GM23338 (cell line): ENCODE results near the gene IQGAP2. TPM values are rescaled to one million over a fixed set of nuclear protein-coding genes. Genes with fewer than 3 reads are reported as not detected.
A peak's percentile ranks its signal among the peaks of the same experiment; 100 is the strongest.

Source experiments
- ATAC-seq: fragments of 200-7000 bp; cut with Tn5 transposase; 3 replicates; pipeline ENCODE4 v1.9.1; 2020
- DNase-seq: peaks from one replicate; pipeline ENCODE4 v3.0.0-alpha.2; 2015; ENCODE audit warnings: low spot score
- H2AFZ ChIP-seq: fragments of 200-600 bp; sonication (generic); 2 replicates; pipeline ENCODE4 v1.8.0; 2016; ENCODE audit warnings: antibody characterized with exemption, mild to moderate bottlenecking, moderate library complexity
- H3F3A ChIP-seq: fragments of 200-600 bp; sonication (generic); replicated peaks from 2 replicates; pipeline ENCODE4 v1.8.0; 2017; ENCODE audit warnings: antibody characterized with exemption, mixed run types, low read depth
- H3K27ac ChIP-seq: fragments of 200-600 bp; sonication (generic); 2 replicates; pipeline ENCODE4 v1.6.1; 2016; ENCODE audit warnings: low read depth
- H3K27me3 ChIP-seq: fragments of 200-600 bp; sonication (generic); 2 replicates; pipeline ENCODE4 v1.8.0; 2016; ENCODE audit warnings: mild to moderate bottlenecking, mixed run types, moderate library complexity; ENCODE audit not compliant: insufficient read depth
- H3K36me3 ChIP-seq: fragments of 200-600 bp; sonication (generic); 2 replicates; pipeline ENCODE4 v1.8.0; 2016; ENCODE audit warnings: mild to moderate bottlenecking; ENCODE audit not compliant: insufficient read depth
- H3K4me1 ChIP-seq: fragments of 200-600 bp; sonication (generic); 2 replicates; pipeline ENCODE4 v1.8.0; 2016; ENCODE audit warnings: mild to moderate bottlenecking, moderate library complexity; ENCODE audit not compliant: insufficient read depth
- H3K4me2 ChIP-seq: fragments of 200-600 bp; sonication (generic); 2 replicates; pipeline ENCODE4 v1.7.1; 2017; ENCODE audit warnings: mixed run types
- H3K4me3 ChIP-seq: fragments of 200-600 bp; sonication (generic); 2 replicates; pipeline ENCODE4 v1.6.1; 2016; ENCODE audit warnings: mixed run types
- H3K79me2 ChIP-seq: fragments of 200-600 bp; sonication (generic); replicated peaks from 2 replicates; pipeline ENCODE4 v1.8.0; 2017; ENCODE audit warnings: mild to moderate bottlenecking; ENCODE audit not compliant: insufficient read depth
- H3K9me2 ChIP-seq: fragments of 200-600 bp; sonication (generic); 2 replicates; pipeline ENCODE4 v1.8.0; 2017; ENCODE audit not compliant: insufficient read depth
- H4K20me1 ChIP-seq: fragments of 200-600 bp; sonication (generic); replicated peaks from 2 replicates; pipeline ENCODE4 v1.8.0; 2017; ENCODE audit warnings: mild to moderate bottlenecking; ENCODE audit not compliant: insufficient read depth
- H3K27ac Mint-ChIP-seq: 2 replicates; pipeline ENCODE4 v1.8.0; 2020; ENCODE audit warnings: inconsistent platforms, mild to moderate bottlenecking, moderate library complexity, mixed read lengths
- H3K27me3 Mint-ChIP-seq: 3 replicates; pipeline ENCODE4 v1.8.0; 2022; ENCODE audit warnings: low read depth, mild to moderate bottlenecking, moderate library complexity, mixed read lengths, inconsistent platforms; ENCODE audit not compliant: insufficient read depth, poor library complexity
- H3K36me3 Mint-ChIP-seq: 3 replicates; pipeline ENCODE4 v1.8.0; 2021; ENCODE audit warnings: low read depth, mild to moderate bottlenecking, inconsistent platforms, moderate library complexity, mixed read lengths
- H3K4me1 Mint-ChIP-seq: 3 replicates; pipeline ENCODE4 v1.8.0; 2020; ENCODE audit warnings: mild to moderate bottlenecking, inconsistent platforms, mixed read lengths
- H3K4me3 Mint-ChIP-seq: 3 replicates; pipeline ENCODE4 v1.8.0; 2021; ENCODE audit warnings: moderate library complexity, mild to moderate bottlenecking, inconsistent platforms, mixed read lengths
- H3K9me3 Mint-ChIP-seq: 3 replicates; pipeline ENCODE4 v1.8.0; 2020; ENCODE audit warnings: moderate library complexity, mild to moderate bottlenecking, inconsistent platforms, mixed read lengths
- CREB1 ChIP-seq: fragments of 250-450 bp; sonication (Bioruptor Pico); IDR thresholded peaks from 2 replicates; pipeline ENCODE4 v1.5.0; 2020; ENCODE audit warnings: low read depth, mild to moderate bottlenecking, moderate library complexity
- EZH2 ChIP-seq: fragments of 200-600 bp; sonication (generic); IDR thresholded peaks from one replicate; pipeline ENCODE4 v1.8.0; 2017; ENCODE audit warnings: antibody characterized with exemption, mild to moderate bottlenecking, low read depth; ENCODE audit not compliant: unreplicated experiment
- EZH2phosphoT487 ChIP-seq: fragments of 200-600 bp; sonication (generic); IDR thresholded peaks from one replicate; pipeline ENCODE4 v1.8.1; 2018; ENCODE audit warnings: antibody characterized with exemption; ENCODE audit not compliant: unreplicated experiment
- JUNB ChIP-seq: IDR thresholded peaks from one replicate; pipeline ENCODE4 v1.6.1; 2016; ENCODE audit warnings: antibody characterized with exemption; ENCODE audit not compliant: unreplicated experiment
- NANOG ChIP-seq: IDR thresholded peaks from 2 replicates; pipeline ENCODE4 v1.6.1; 2016; ENCODE audit warnings: antibody characterized with exemption, borderline replicate concordance
- POLR2AphosphoS5 ChIP-seq: IDR thresholded peaks from 2 replicates; pipeline ENCODE4 v1.6.1; 2016; ENCODE audit warnings: antibody characterized with exemption, low read depth
- STAT1 ChIP-seq: IDR thresholded peaks from one replicate; pipeline ENCODE4 v1.6.1; 2016; ENCODE audit warnings: antibody characterized with exemption; ENCODE audit not compliant: unreplicated experiment
- ZNF114 ChIP-seq: fragments of 250-450 bp; sonication (Bioruptor Pico); IDR thresholded peaks from 2 replicates; pipeline ENCODE4 v1.5.0; 2020; ENCODE audit warnings: mild to moderate bottlenecking, moderate library complexity
- ZNF331 ChIP-seq: fragments of 250-450 bp; sonication (Bioruptor Pico); IDR thresholded peaks from 2 replicates; pipeline ENCODE4 v1.5.0; 2020; ENCODE audit warnings: low read depth, mild to moderate bottlenecking, moderate library complexity
- polyA plus RNA-seq: library from polyadenylated mRNA; unstranded; fragments of >200 nt; fragmentation: Nextera tagmentation; extraction: Ambion mirVana; gene quantifications from 2 replicates; pipeline ENCODE4 v1.2.1, GENCODE V29; 2016
- total RNA-seq: library from RNA; depleted of rRNA; stranded (reverse); fragments of >200 nt; shearing (Covaris generic); gene quantifications from 2 replicates; pipeline ENCODE4 v1.2.3, GENCODE V29; 2014
- TF ChIP-seq, protein P1 (sequence below): IDR thresholded peaks from one replicate; pipeline ENCODE4 v1.6.1; 2018; ENCODE audit warnings: antibody characterized with exemption; ENCODE audit not compliant: unreplicated experiment
- TF ChIP-seq, protein P2 (sequence below): fragments of 250-450 bp; sonication (Bioruptor Pico); IDR thresholded peaks from 2 replicates; pipeline ENCODE4 v1.5.0; 2020; ENCODE audit warnings: mild to moderate bottlenecking, moderate library complexity
- TF ChIP-seq, protein P3 (sequence below), 2 experiments: fragments of 200-600 bp in 1 of 2; sonication (generic) in 1 of 2; conservative IDR thresholded peaks; 2 replicates each; pipeline versions ENCODE4 v1.5.1 to v1.6.1; 2016 to 2017; ENCODE audit warnings: antibody characterized with exemption in 2 of 2, low read depth in 2 of 2, mild to moderate bottlenecking in 2 of 2, moderate library complexity in 1 of 2

The IQGAP2 gene
- total and polyA plus RNA-seq, 2 experiments from 2014 or later: 60.0 to 86.5 TPM

DNA sequence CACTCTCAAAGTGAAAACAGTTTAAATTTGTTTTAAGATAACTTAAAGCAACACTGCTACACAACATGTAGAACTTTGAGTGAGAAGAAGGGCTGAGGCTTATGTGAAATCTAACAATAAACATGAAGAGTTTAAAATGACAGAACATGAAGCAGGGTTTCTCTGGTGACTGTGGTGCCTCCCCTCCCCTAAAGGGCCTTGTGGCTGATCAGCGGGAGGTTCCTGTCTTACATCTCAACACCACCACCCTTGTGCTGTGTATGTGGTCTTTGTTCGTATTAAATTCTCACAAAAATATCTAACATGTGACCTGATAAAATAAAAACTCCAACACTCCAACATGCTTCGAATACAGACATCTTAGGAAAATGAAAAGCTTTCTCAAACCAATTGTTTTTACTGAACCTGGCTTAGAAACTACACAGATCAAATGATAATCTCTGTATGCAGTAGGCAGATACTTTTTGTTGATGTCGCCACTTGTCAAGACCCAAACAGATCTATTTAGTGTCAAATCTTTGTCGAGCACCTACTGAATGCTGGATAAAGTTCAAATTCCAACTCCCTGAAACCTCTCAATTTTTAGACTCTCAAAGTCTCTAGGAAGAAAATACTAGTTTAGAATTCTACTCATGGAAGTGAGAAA, 9.9 kb upstream of the IQGAP2 start:
- Mint-ChIP-seq H3K9me3 (no peaks in the 10 kb centered on the region; the same call in 2 of the 3 replicates), H3K36me3 (no peaks in the 10 kb centered on the region), H3K27me3 (no peaks in the 10 kb centered on the region), H3K27ac (peak overlapping the region; percentile 73; the same call in 1 of the 2 replicates), H3K4me3 (no peak overlapping the region), H3K4me1 (peaks cover 27% of the 10 kb centered on the region)
- Histone ChIP-seq H3K4me2 (0 out of 2 replicates have a peak overlapping the region, but pooled peaks have one; percentile 22), H3K27me3 (no peaks in the 10 kb centered on the region), H3K4me1 (peaks cover 24% of the 10 kb centered on the region), H3K27ac (no peak overlapping the region), H3K79me2 (no peaks in the 10 kb centered on the region), H2AFZ (peak overlapping the region; percentile 23; the same call in 1 of the 2 replicates), H4K20me1 (no peaks in the 10 kb centered on the region), H3F3A (no peaks in the 10 kb centered on the region), H3K9me2 (no peaks in the 10 kb centered on the region), H3K36me3 (no peaks in the 10 kb centered on the region), H3K4me3 (no peak overlapping the region)
- no peak for DNase-seq
- peak; percentile 46; the same call in 2 of the 3 replicates for ATAC-seq
- TF ChIP-seq, protein P1, sequence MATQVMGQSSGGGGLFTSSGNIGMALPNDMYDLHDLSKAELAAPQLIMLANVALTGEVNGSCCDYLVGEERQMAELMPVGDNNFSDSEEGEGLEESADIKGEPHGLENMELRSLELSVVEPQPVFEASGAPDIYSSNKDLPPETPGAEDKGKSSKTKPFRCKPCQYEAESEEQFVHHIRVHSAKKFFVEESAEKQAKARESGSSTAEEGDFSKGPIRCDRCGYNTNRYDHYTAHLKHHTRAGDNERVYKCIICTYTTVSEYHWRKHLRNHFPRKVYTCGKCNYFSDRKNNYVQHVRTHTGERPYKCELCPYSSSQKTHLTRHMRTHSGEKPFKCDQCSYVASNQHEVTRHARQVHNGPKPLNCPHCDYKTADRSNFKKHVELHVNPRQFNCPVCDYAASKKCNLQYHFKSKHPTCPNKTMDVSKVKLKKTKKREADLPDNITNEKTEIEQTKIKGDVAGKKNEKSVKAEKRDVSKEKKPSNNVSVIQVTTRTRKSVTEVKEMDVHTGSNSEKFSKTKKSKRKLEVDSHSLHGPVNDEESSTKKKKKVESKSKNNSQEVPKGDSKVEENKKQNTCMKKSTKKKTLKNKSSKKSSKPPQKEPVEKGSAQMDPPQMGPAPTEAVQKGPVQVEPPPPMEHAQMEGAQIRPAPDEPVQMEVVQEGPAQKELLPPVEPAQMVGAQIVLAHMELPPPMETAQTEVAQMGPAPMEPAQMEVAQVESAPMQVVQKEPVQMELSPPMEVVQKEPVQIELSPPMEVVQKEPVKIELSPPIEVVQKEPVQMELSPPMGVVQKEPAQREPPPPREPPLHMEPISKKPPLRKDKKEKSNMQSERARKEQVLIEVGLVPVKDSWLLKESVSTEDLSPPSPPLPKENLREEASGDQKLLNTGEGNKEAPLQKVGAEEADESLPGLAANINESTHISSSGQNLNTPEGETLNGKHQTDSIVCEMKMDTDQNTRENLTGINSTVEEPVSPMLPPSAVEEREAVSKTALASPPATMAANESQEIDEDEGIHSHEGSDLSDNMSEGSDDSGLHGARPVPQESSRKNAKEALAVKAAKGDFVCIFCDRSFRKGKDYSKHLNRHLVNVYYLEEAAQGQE: no peak
- TF ChIP-seq NANOG (no peak), CREB1 (CRISPR knock-in tag) (no peak), EZH2 (no peak), EZH2phosphoT487 (no peak), POLR2AphosphoS5 (no peak), ZNF114 (CRISPR knock-in tag) (no peak), JUNB (no peak), STAT1 (no peak), ZNF331 (CRISPR knock-in tag) (no peak)
- TF ChIP-seq, protein P2, sequence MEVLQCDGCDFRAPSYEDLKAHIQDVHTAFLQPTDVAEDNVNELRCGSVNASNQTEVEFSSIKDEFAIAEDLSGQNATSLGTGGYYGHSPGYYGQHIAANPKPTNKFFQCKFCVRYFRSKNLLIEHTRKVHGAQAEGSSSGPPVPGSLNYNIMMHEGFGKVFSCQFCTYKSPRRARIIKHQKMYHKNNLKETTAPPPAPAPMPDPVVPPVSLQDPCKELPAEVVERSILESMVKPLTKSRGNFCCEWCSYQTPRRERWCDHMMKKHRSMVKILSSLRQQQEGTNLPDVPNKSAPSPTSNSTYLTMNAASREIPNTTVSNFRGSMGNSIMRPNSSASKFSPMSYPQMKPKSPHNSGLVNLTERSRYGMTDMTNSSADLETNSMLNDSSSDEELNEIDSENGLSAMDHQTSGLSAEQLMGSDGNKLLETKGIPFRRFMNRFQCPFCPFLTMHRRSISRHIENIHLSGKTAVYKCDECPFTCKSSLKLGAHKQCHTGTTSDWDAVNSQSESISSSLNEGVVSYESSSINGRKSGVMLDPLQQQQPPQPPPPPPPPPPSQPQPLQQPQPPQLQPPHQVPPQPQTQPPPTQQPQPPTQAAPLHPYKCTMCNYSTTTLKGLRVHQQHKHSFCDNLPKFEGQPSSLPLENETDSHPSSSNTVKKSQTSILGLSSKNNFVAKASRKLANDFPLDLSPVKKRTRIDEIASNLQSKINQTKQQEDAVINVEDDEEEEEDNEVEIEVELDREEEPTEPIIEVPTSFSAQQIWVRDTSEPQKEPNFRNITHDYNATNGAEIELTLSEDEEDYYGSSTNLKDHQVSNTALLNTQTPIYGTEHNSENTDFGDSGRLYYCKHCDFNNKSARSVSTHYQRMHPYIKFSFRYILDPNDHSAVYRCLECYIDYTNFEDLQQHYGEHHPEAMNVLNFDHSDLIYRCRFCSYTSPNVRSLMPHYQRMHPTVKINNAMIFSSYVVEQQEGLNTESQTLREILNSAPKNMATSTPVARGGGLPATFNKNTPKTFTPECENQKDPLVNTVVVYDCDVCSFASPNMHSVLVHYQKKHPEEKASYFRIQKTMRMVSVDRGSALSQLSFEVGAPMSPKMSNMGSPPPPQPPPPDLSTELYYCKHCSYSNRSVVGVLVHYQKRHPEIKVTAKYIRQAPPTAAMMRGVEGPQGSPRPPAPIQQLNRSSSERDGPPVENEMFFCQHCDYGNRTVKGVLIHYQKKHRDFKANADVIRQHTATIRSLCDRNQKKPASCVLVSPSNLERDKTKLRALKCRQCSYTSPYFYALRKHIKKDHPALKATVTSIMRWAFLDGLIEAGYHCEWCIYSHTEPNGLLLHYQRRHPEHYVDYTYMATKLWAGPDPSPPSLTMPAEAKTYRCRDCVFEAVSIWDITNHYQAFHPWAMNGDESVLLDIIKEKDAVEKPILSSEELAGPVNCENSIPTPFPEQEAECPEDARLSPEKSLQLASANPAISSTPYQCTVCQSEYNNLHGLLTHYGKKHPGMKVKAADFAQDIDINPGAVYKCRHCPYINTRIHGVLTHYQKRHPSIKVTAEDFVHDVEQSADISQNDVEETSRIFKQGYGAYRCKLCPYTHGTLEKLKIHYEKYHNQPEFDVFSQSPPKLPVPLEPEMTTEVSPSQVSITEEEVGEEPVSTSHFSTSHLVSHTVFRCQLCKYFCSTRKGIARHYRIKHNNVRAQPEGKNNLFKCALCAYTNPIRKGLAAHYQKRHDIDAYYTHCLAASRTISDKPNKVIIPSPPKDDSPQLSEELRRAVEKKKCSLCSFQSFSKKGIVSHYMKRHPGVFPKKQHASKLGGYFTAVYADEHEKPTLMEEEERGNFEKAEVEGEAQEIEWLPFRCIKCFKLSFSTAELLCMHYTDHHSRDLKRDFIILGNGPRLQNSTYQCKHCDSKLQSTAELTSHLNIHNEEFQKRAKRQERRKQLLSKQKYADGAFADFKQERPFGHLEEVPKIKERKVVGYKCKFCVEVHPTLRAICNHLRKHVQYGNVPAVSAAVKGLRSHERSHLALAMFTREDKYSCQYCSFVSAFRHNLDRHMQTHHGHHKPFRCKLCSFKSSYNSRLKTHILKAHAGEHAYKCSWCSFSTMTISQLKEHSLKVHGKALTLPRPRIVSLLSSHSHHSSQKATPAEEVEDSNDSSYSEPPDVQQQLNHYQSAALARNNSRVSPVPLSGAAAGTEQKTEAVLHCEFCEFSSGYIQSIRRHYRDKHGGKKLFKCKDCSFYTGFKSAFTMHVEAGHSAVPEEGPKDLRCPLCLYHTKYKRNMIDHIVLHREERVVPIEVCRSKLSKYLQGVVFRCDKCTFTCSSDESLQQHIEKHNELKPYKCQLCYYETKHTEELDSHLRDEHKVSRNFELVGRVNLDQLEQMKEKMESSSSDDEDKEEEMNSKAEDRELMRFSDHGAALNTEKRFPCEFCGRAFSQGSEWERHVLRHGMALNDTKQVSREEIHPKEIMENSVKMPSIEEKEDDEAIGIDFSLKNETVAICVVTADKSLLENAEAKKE (CRISPR knock-in tag): no peak
- TF ChIP-seq, protein P3, sequence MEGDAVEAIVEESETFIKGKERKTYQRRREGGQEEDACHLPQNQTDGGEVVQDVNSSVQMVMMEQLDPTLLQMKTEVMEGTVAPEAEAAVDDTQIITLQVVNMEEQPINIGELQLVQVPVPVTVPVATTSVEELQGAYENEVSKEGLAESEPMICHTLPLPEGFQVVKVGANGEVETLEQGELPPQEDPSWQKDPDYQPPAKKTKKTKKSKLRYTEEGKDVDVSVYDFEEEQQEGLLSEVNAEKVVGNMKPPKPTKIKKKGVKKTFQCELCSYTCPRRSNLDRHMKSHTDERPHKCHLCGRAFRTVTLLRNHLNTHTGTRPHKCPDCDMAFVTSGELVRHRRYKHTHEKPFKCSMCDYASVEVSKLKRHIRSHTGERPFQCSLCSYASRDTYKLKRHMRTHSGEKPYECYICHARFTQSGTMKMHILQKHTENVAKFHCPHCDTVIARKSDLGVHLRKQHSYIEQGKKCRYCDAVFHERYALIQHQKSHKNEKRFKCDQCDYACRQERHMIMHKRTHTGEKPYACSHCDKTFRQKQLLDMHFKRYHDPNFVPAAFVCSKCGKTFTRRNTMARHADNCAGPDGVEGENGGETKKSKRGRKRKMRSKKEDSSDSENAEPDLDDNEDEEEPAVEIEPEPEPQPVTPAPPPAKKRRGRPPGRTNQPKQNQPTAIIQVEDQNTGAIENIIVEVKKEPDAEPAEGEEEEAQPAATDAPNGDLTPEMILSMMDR (conservative IDR thresholded peaks at IDR 0.05; ENCODE audit: low read depth in 2 of 2): no peak
